Activated CD8-positive, alpha-beta T cell treated with anti-CD3 and anti-CD28 coated beads, Interleukin-2, amount 10 ng/mL, durations not matched to agents 7 days and 5 days (primary cell): Measurements from ENCODE around the gene TTC9. TPM values are rescaled to one million over a fixed set of nuclear protein-coding genes. Genes with fewer than 3 reads are reported as not detected.

Source experiments
- ATAC-seq: fragments of 150-1000 bp; cut with Tn5 transposase; one replicate; pipeline ENCODE4 v1.10.0; 2021; ENCODE audit warnings: moderate library complexity
- CTCF ChIA-PET: fragments of 350-600 bp; sonication (Branson Sonifier 250); formaldehyde crosslinking; loops from one replicate; lab custom pipeline; 2021; ENCODE audit warnings: antibody characterized with exemption; lab: Charles Lee
- POLR2A ChIA-PET: fragments of 350-600 bp; sonication (Branson Sonifier 250); formaldehyde crosslinking; loops from one replicate; lab custom pipeline; 2021; ENCODE audit warnings: antibody characterized with exemption; lab: Charles Lee
- DNase-seq: peaks from one replicate; pipeline ENCODE4 v3.0.0-alpha.2; 2020
- H3K27ac Mint-ChIP-seq: one replicate; pipeline ENCODE4 v1.8.0; 2021; ENCODE audit warnings: mild to moderate bottlenecking, mixed read lengths
- H3K27me3 Mint-ChIP-seq: one replicate; pipeline ENCODE4 v1.8.0; 2021; ENCODE audit warnings: low read depth, mixed read lengths
- H3K36me3 Mint-ChIP-seq: one replicate; pipeline ENCODE4 v1.8.0; 2021; ENCODE audit warnings: low read depth, mixed read lengths
- H3K4me1 Mint-ChIP-seq: one replicate; pipeline ENCODE4 v1.8.0; 2021; ENCODE audit warnings: low read depth, mixed read lengths
- H3K4me3 Mint-ChIP-seq: one replicate; pipeline ENCODE4 v1.8.0; 2021; ENCODE audit warnings: mild to moderate bottlenecking, mixed read lengths
- H3K9me3 Mint-ChIP-seq: one replicate; pipeline ENCODE4 v1.8.0; 2022; ENCODE audit warnings: mixed read lengths; ENCODE audit not compliant: insufficient read depth
- total RNA-seq, 2 experiments: library from RNA; stranded (reverse); gene quantifications; one replicate each; pipeline ENCODE4 v1.2.3, GENCODE V29; 2021

The TTC9 gene
- total RNA-seq, 2 experiments from 2014 or later = 13.9 to 14.8 TPM

- Mint-ChIP-seq H3K36me3 (no peaks in the 10 kb centered on the region), H3K4me1 (no peaks in the 10 kb centered on the region), H3K27me3 (peaks cover 4% of the 10 kb centered on the region), H3K27ac (no peak overlapping the region), H3K9me3 (no peaks in the 10 kb centered on the region), H3K4me3 (no peak overlapping the region)
- ATAC-seq (no peak), DNase-seq (no peak)
- ChIA-PET CTCF (interaction anchor here (1.2 to 3.9 kb wide), 2 partner anchors 199 kb away, joined by 7 to 15 read pairs; no protein-coding TSS in a partner anchor), POLR2A (no interaction called here)
These were observed 23.4 kb upstream of the TTC9 start for GRCh38 chr14:70618314-70618713.

GRCh38 chr14:70619708-70620107, 22.0 kb upstream of the TTC9 start:
- DNase-seq (no peak), ATAC-seq (no peak)
- POLR2A ChIA-PET = no interaction called here
- Mint-ChIP-seq H3K9me3 (no peaks in the 10 kb centered on the region), H3K27me3 (peaks cover 4% of the 10 kb centered on the region), H3K27ac (no peak overlapping the region), H3K4me1 (no peaks in the 10 kb centered on the region), H3K4me3 (no peak overlapping the region), H3K36me3 (no peaks in the 10 kb centered on the region)
- CTCF ChIA-PET = interaction anchor here (3.9 to 5.5 kb wide), 2 partner anchors 94 to 198 kb away, joined by 15 to 67 read pairs; no protein-coding TSS in a partner anchor

GRCh38 chr14:70622111-70622712, 19.5 kb upstream of the TTC9 start:
- Mint-ChIP-seq H3K27me3 (peaks cover 4% of the 10 kb centered on the region), H3K4me3 (no peak overlapping the region), H3K9me3 (peaks cover 17% of the 10 kb centered on the region), H3K4me1 (no peaks in the 10 kb centered on the region), H3K36me3 (peaks cover 5% of the 10 kb centered on the region), H3K27ac (no peak overlapping the region)
- POLR2A ChIA-PET = interaction anchor here (0.6 kb wide), 1 partner anchor 8 kb away, joined by 3 read pairs; no protein-coding TSS in a partner anchor
- DNase-seq = peak; percentile 72
- CTCF ChIA-PET = interaction anchor here (0.9 to 5.5 kb wide), 16 partner anchors 12 to 236 kb away, joined by 3 to 67 read pairs (median 4); partner anchors contain the start of gene TTC9
- peak; percentile 79 for ATAC-seq

DNA sequence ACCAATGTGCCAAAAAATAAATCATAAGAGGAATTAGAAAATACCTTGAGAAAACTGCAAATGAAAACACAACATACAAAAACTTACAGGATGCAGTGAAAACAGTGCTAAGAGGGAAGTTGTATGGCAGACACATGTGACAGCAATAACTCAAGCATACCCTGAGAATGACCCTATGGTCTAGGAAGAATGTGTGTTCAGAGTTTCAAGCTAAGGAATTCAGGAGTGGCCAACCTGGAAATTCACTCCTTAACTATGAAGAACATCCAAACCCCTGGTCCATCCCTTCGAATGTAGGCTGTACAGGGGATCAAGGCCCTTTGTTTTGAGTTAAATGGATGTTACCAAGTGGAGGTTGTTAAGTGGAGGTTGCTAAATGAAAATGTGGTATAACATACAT, 16.7 kb upstream of the TTC9 start:
- POLR2A ChIA-PET = no interaction called here
- no peak overlapping the region for H3K27ac Mint-ChIP-seq
- no peaks in the 10 kb centered on the region for H3K27me3 Mint-ChIP-seq
- no peaks in the 10 kb centered on the region for H3K4me1 Mint-ChIP-seq
- ATAC-seq (no peak), DNase-seq (no peak)
- CTCF ChIA-PET = interaction anchor here (2.1 kb wide), 1 partner anchor 193 kb away, joined by 10 read pairs; no protein-coding TSS in a partner anchor
- H3K36me3 Mint-ChIP-seq = peaks cover 5% of the 10 kb centered on the region
- H3K9me3 Mint-ChIP-seq = peaks cover 23% of the 10 kb centered on the region
- no peak overlapping the region for H3K4me3 Mint-ChIP-seq

GRCh38 chr14:70631948-70632347, 9.8 kb upstream of the TTC9 start:
- Mint-ChIP-seq H3K27ac (no peak overlapping the region), H3K4me1 (no peaks in the 10 kb centered on the region), H3K36me3 (no peaks in the 10 kb centered on the region), H3K4me3 (no peak overlapping the region), H3K9me3 (peaks cover 8% of the 10 kb centered on the region), H3K27me3 (no peaks in the 10 kb centered on the region)
- POLR2A ChIA-PET = interaction anchor here (1.3 kb wide), 1 partner anchor 9 kb away, joined by 4 read pairs; no protein-coding TSS in a partner anchor
- no peak for ATAC-seq
- CTCF ChIA-PET = no interaction called here
- no peak for DNase-seq

GRCh38 chr14:70635971-70636595, 5.6 kb upstream of the TTC9 start:
- CTCF ChIA-PET = interaction anchor here (0.7 to 1.4 kb wide), 2 partner anchors 19 to 182 kb away, joined by 3 read pairs; no protein-coding TSS in a partner anchor
- no peaks in the 10 kb centered on the region for H3K27me3 Mint-ChIP-seq
- ATAC-seq = no peak
- H3K9me3 Mint-ChIP-seq = no peaks in the 10 kb centered on the region
- DNase-seq = no peak
- no peaks in the 10 kb centered on the region for H3K36me3 Mint-ChIP-seq
- H3K4me1 Mint-ChIP-seq = peaks cover 18% of the 10 kb centered on the region
- POLR2A ChIA-PET = no interaction called here
- no peak overlapping the region for H3K4me3 Mint-ChIP-seq
- no peak overlapping the region for H3K27ac Mint-ChIP-seq

- Mint-ChIP-seq H3K4me1 (peaks cover 21% of the 10 kb centered on the region), H3K9me3 (no peaks in the 10 kb centered on the region), H3K4me3 (no peak overlapping the region), H3K27ac (no peak overlapping the region), H3K27me3 (no peaks in the 10 kb centered on the region), H3K36me3 (peaks cover 1% of the 10 kb centered on the region)
- DNase-seq (no peak), ATAC-seq (no peak)
- ChIA-PET POLR2A (no interaction called here), CTCF (no interaction called here)
These were observed 3.3 kb upstream of the TTC9 start for GRCh38 chr14:70638416-70638815.

GRCh38 chr14:70640938-70641547, 673 bp upstream of the TTC9 start:
- CTCF ChIA-PET = interaction anchor here (1.0 to 3.3 kb wide), 8 partner anchors 13 to 177 kb away, joined by 3 to 26 read pairs (median 8); partner anchors contain the start of gene MAP3K9
- peaks cover 45% of the 10 kb centered on the region for H3K4me1 Mint-ChIP-seq
- POLR2A ChIA-PET = interaction anchor here (0.9 to 7.1 kb wide), 5 partner anchors 9 to 277 kb away, joined by 3 to 163 read pairs (median 6); partner anchors contain the start of gene MAP3K9
- ATAC-seq = peak; percentile 67
- H3K27me3 Mint-ChIP-seq = no peaks in the 10 kb centered on the region
- DNase-seq = peak; percentile 65
- peak overlapping the region; percentile 90 for H3K27ac Mint-ChIP-seq
- H3K9me3 Mint-ChIP-seq = no peaks in the 10 kb centered on the region
- H3K36me3 Mint-ChIP-seq = peaks cover 18% of the 10 kb centered on the region
- H3K4me3 Mint-ChIP-seq = peak overlapping the region; percentile 91

DNA sequence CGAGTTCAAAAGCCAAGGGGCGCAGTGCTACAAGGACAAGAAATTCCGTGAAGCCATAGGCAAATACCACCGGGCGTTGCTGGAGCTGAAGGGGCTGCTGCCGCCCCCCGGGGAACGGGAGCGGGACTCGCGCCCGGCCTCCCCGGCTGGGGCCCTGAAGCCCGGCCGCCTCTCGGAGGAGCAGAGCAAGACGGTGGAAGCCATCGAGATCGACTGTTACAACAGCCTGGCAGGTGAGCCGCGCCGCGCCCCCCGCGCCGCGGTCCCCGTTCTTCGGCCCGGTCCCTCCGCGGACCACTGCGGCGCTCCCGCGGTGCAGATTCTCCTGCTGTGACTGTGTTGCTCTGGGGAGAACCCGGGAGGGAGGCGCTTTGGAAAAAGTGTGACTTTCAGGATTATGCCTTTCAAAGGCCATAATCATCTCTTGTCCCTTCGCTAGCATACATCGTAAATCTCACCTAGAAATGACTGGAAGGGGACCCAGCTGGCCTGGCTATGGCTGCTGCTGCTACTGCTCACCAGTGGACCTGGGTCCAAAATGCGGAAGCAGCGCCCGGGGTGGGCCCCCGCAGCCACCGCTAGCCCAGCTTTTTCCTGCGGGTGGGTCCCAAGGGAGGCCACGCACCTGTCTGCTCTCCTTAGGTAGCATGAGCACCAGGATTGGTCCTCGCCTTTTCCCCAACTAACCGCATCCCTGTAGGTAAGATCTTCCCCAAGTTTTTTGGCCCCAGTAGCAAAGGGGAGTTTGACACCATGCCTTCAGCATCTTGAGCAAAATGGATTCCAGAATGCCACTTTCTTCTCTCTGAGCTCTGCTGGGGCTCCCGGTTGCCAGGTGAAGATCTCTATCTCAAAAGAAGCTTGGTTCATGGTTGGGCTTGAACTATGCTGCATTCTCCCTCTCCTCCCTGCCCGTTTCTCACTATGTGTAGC, 853 bp downstream of the TTC9 start:
- H3K36me3 Mint-ChIP-seq = peaks cover 26% of the 10 kb centered on the region
- H3K27ac Mint-ChIP-seq = peak overlapping the region; percentile 69
- H3K4me1 Mint-ChIP-seq = peaks cover 56% of the 10 kb centered on the region
- H3K27me3 Mint-ChIP-seq = no peaks in the 10 kb centered on the region
- DNase-seq (peak; percentile 48), ATAC-seq (peak; percentile 41)
- no peaks in the 10 kb centered on the region for H3K9me3 Mint-ChIP-seq
- ChIA-PET POLR2A (interaction anchor here (1.3 to 7.1 kb wide), 3 partner anchors 14 to 167 kb away, joined by 6 to 163 read pairs (median 16); partner anchors contain the start of gene MAP3K9), CTCF (interaction anchor here (0.7 to 3.3 kb wide), 10 partner anchors 11 to 175 kb away, joined by 3 to 26 read pairs (median 4); partner anchors contain the start of gene MAP3K9)
- peak overlapping the region; percentile 87 for H3K4me3 Mint-ChIP-seq

- H3K36me3 Mint-ChIP-seq = peaks cover 39% of the 10 kb centered on the region
- CTCF ChIA-PET = interaction anchor here (0.9 to 2.3 kb wide), 4 partner anchors 10 to 174 kb away, joined by 3 to 6 read pairs (median 4); no protein-coding TSS in a partner anchor
- no peak for ATAC-seq
- no peak for DNase-seq
- H3K27ac Mint-ChIP-seq = peak overlapping the region; percentile 69
- H3K4me3 Mint-ChIP-seq = peak overlapping the region; percentile 87
- H3K9me3 Mint-ChIP-seq = no peaks in the 10 kb centered on the region
- POLR2A ChIA-PET = interaction anchor here (7.1 kb wide), 1 partner anchor 13 kb away, joined by 163 read pairs; no protein-coding TSS in a partner anchor
- H3K4me1 Mint-ChIP-seq = peaks cover 64% of the 10 kb centered on the region
- H3K27me3 Mint-ChIP-seq = no peaks in the 10 kb centered on the region
These were observed 2.3 kb downstream of the TTC9 start for GRCh38 chr14:70643967-70644366.
